Heart left ventricle (tissue), 13 donors: ENCODE results near the gene THSD4.

Experiments
- CTCF ChIP-seq, 12 donors: fragments of 200-600 bp; sonication (generic) in 4 of 12; IDR thresholded peaks; one replicate each; pipeline versions ENCODE4 v1.5.0 to v1.8.0; 2018 to 2022; ENCODE audit warnings: antibody characterized with exemption in 12 of 12, mild to moderate bottlenecking in 5 of 12
- POLR2A ChIP-seq, 2 donors: fragments of 450-650 bp; IDR thresholded peaks; one replicate each; pipeline ENCODE4 v1.6.1; 2017; ENCODE audit warnings: antibody characterized with exemption in 2 of 2, mild to moderate bottlenecking in 2 of 2, moderate library complexity in 2 of 2
- donor health status: ischemic (EF 13 %, LVEDD 7.1; RV severe dilation, severe dysfunction).
- donor health status: DM: no; HTN: yes; CAD: no.
- donor health status: DM: no; HTN: no; CAD: no.
- donor health status: ischemic (EF 25% LVEDD 6.9; RV normal size, moderate dysfunction).
- donor health status: ischemic (EF 25% LVEDD 5.7; RV mildly dilated, moderate dysfunction).
- donor health status: ischemic (EF 35%, LVEDD 5.7; RV mildly dilated, moderate dysfunction).
- donor health status: nonischemic (EF 11% LVEDD 7.7; RV severe dilation, severe dysfunction).
- donor health status: DM: yes; HTN: yes; CAD: no.
- donor health status: PGD.
- donor health status: ischemic (EF 29% LVEDD 5.4; RV normal size, mild dysfunction).
- donor health status: nonischemic (EF 23%, LVEDD 6.1; RV moderate dilation, normal function).

DNA sequence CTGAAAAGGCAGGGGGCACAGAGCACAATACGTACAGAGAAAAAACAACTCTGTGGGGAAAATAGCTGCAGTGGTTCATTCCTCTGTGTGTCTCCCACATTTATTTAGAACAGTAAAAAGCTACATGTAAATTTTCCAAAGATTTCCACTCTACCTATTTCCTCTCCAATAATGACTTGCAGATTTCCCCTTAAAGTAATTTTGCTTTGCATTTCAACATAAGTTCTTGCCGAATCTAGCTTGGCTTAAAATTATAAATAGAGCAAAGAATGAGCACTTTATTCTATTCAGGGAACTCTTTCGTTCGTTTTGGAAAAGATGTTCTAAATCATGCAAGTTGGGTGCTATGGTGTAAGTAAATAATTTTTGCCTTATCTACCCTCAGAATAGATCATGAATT, 636.9 kb downstream of the THSD4 start:
- no peak for TF ChIP-seq POLR2A (IDR thresholded peaks at IDR 0.05)
- TF ChIP-seq CTCF (IDR thresholded peaks at IDR 0.05) = no peak
